Upper lobe of right lung (tissue), 1 donor: ENCODE data around the gene APLP1. TPM values are rescaled to one million over a fixed set of nuclear protein-coding genes. Genes with fewer than 3 reads are reported as not detected.

Experiments
- ATAC-seq: fragments of 200-7000 bp; cut with Tn5 transposase; one replicate; pipeline ENCODE4 v1.9.1; 2020; ENCODE audit warnings: mild to moderate bottlenecking, moderate library complexity
- DNase-seq: peaks from one replicate; pipeline ENCODE4 v3.0.0-alpha.2; 2020
- H3K27ac ChIP-seq: fragments of 200-600 bp; one replicate; pipeline ENCODE4 v1.8.0; 2022
- H3K27me3 ChIP-seq: fragments of 200-600 bp; one replicate; pipeline ENCODE4 v1.8.0; 2022; ENCODE audit warnings: mild to moderate bottlenecking
- H3K36me3 ChIP-seq: fragments of 200-600 bp; one replicate; pipeline ENCODE4 v1.8.0; 2022
- H3K4me1 ChIP-seq: fragments of 200-600 bp; one replicate; pipeline ENCODE4 v1.8.0; 2022
- H3K4me3 ChIP-seq: fragments of 200-600 bp; one replicate; pipeline ENCODE4 v1.8.0; 2022; ENCODE audit warnings: mild to moderate bottlenecking
- H3K9me3 ChIP-seq: fragments of 200-600 bp; one replicate; pipeline ENCODE4 v1.8.0; 2022
- CTCF ChIP-seq: fragments of 200-600 bp; IDR thresholded peaks from one replicate; pipeline ENCODE4 v1.8.0; 2022; ENCODE audit warnings: antibody characterized with exemption
- intact Hi-C: fragments of 100-400 bp; cut with DNase I; formaldehyde crosslinking; loops from one replicate; pipeline ENCODE4 v1.11.0; 2022
- total RNA-seq: library from RNA; stranded (reverse); fragmentation: NEBNext Ultra II Directional; extraction: Animal tissue kit (Norgen Biotek cat#: 25700); gene quantifications from one replicate; pipeline ENCODE4 v1.2.1, GENCODE V29; 2021
- donor health status: DM: no; HTN: yes; CAD: no; lungs with severe emphysema.

Gene APLP1
- total RNA-seq, 1 donor from 2014 or later = 7.0 TPM

GRCh38 chr19:35896643-35897040 is 28.3 kb downstream of the APLP1 start:
- Histone ChIP-seq H3K4me1 (peaks cover 19% of the 10 kb centered on the region), H3K36me3 (peaks cover 59% of the 10 kb centered on the region)
- intact Hi-C loops = no loop called here

GRCh38 chr19:35897706-35898451 is 29.5 kb downstream of the APLP1 start:
- intact Hi-C loops = no loop called here
- no peak for ATAC-seq
- peaks cover 47% of the 10 kb centered on the region for H3K36me3 ChIP-seq
- H3K27me3 ChIP-seq = no peaks in the 10 kb centered on the region
- no peak for TF ChIP-seq CTCF
- no peak for DNase-seq
- no peaks in the 10 kb centered on the region for H3K9me3 ChIP-seq
- peak overlapping the region; percentile 84 for H3K4me3 ChIP-seq
- H3K27ac ChIP-seq = peak overlapping the region; percentile 86
- peaks cover 20% of the 10 kb centered on the region for H3K4me1 ChIP-seq

More at GRCh38 chr19:35896643-35897040, 28.3 kb downstream of the APLP1 start:
- Histone ChIP-seq H3K27ac (no peak overlapping the region), H3K4me3 (no peak overlapping the region), H3K9me3 (no peaks in the 10 kb centered on the region), H3K27me3 (no peaks in the 10 kb centered on the region)
- no peak for ATAC-seq
- TF ChIP-seq CTCF = no peak
- DNase-seq = no peak

- Histone ChIP-seq H3K27ac (peak overlapping the region; percentile 86), H3K9me3 (no peaks in the 10 kb centered on the region), H3K4me1 (peaks cover 22% of the 10 kb centered on the region), H3K27me3 (no peaks in the 10 kb centered on the region), H3K4me3 (peak overlapping the region; percentile 84), H3K36me3 (peaks cover 41% of the 10 kb centered on the region)
- DNase-seq = no peak
- no peak for ATAC-seq
- intact Hi-C loops = no loop called here
- TF ChIP-seq CTCF = no peak
These were observed 30.1 kb downstream of the APLP1 start for GRCh38 chr19:35898499-35898809.

- H3K27me3 ChIP-seq = no peaks in the 10 kb centered on the region
- DNase-seq (peak; percentile 93), ATAC-seq (peak; percentile 83)
- H3K36me3 ChIP-seq = peaks cover 29% of the 10 kb centered on the region
- H3K4me1 ChIP-seq = peaks cover 28% of the 10 kb centered on the region
- no peaks in the 10 kb centered on the region for H3K9me3 ChIP-seq
- H3K4me3 ChIP-seq = peak overlapping the region; percentile 84
- no peak for TF ChIP-seq CTCF
- H3K27ac ChIP-seq = peak overlapping the region; percentile 86
- intact Hi-C loops = no loop called here
These were observed 31.3 kb downstream of the APLP1 start for GRCh38 chr19:35899547-35900214.

- intact Hi-C loops = no loop called here
- H3K27me3 ChIP-seq = no peaks in the 10 kb centered on the region
- TF ChIP-seq CTCF = no peak
- peaks cover 28% of the 10 kb centered on the region for H3K4me1 ChIP-seq
- no peaks in the 10 kb centered on the region for H3K9me3 ChIP-seq
- peaks cover 14% of the 10 kb centered on the region for H3K36me3 ChIP-seq
- H3K27ac ChIP-seq = peak overlapping the region; percentile 86
- DNase-seq (no peak), ATAC-seq (no peak)
- peak overlapping the region; percentile 84 for H3K4me3 ChIP-seq
These were observed 32.8 kb downstream of the APLP1 start for GRCh38 chr19:35901055-35901644.
